DMS79 treated with DMSO at 0.1 percent for 48 hours (cell line): ENCODE measurements around the gene KRT78.
"Not testable (repeated sequence)": the region's sequence is repeated elsewhere in the genome, so short reads cannot be mapped to it uniquely, and the experiment has no call there.

Experiments
- DNase-seq: peaks from one replicate; lab custom pipeline; 2025; lab: John Stamatoyannopoulos, UW

Gene KRT78

GRCh38 chr12:52871291-52872039 is 22.7 kb upstream of the KRT78 start:
- no peak for DNase-seq

GRCh38 chr12:52870361-52871290 is 21.8 kb upstream of the KRT78 start:
- no peak for DNase-seq

GRCh38 chr12:52867642-52868041 is 18.8 kb upstream of the KRT78 start:
- no peak for DNase-seq

GRCh38 chr12:52867152-52867551 is 18.4 kb upstream of the KRT78 start:
- DNase-seq = no peak

- DNase-seq = no peak
Observed at GRCh38 chr12:52865090-52865944, 16.5 kb upstream of the KRT78 start.

- DNase-seq = no peak
Observed at GRCh38 chr12:52862023-52862422, 13.2 kb upstream of the KRT78 start.

GRCh38 chr12:52861511-52861910 is 12.7 kb upstream of the KRT78 start:
- DNase-seq = no peak

- no peak for DNase-seq
Observed at GRCh38 chr12:52860102-52860823, 11.5 kb upstream of the KRT78 start.

- DNase-seq = no peak
Observed at GRCh38 chr12:52857500-52857899, 8.7 kb upstream of the KRT78 start.

GRCh38 chr12:52856787-52857186 is 8.0 kb upstream of the KRT78 start:
- DNase-seq = no peak

- DNase-seq = not testable (repeated sequence)
Observed at GRCh38 chr12:52856077-52856476, 7.3 kb upstream of the KRT78 start.

- DNase-seq = no peak
Observed at GRCh38 chr12:52851787-52852186, 3.0 kb upstream of the KRT78 start.

- no peak for DNase-seq
Observed at GRCh38 chr12:52850681-52851080, 1.9 kb upstream of the KRT78 start.

- DNase-seq = no peak
Observed at GRCh38 chr12:52849511-52849910, 717 bp upstream of the KRT78 start.

GRCh38 chr12:52847335-52848102 is 1.3 kb downstream of the KRT78 start:
- DNase-seq = no peak

GRCh38 chr12:52846356-52846970 is 2.3 kb downstream of the KRT78 start:
- no peak for DNase-seq

- DNase-seq = no peak
Observed at GRCh38 chr12:52845946-52846345, 2.8 kb downstream of the KRT78 start.

- no peak for DNase-seq
Observed at GRCh38 chr12:52844386-52844785, 4.4 kb downstream of the KRT78 start.

GRCh38 chr12:52839436-52840105 is 9.2 kb downstream of the KRT78 start:
- DNase-seq = no peak
